Measurements from ENCODE around the gene KIRREL1.

DNA sequence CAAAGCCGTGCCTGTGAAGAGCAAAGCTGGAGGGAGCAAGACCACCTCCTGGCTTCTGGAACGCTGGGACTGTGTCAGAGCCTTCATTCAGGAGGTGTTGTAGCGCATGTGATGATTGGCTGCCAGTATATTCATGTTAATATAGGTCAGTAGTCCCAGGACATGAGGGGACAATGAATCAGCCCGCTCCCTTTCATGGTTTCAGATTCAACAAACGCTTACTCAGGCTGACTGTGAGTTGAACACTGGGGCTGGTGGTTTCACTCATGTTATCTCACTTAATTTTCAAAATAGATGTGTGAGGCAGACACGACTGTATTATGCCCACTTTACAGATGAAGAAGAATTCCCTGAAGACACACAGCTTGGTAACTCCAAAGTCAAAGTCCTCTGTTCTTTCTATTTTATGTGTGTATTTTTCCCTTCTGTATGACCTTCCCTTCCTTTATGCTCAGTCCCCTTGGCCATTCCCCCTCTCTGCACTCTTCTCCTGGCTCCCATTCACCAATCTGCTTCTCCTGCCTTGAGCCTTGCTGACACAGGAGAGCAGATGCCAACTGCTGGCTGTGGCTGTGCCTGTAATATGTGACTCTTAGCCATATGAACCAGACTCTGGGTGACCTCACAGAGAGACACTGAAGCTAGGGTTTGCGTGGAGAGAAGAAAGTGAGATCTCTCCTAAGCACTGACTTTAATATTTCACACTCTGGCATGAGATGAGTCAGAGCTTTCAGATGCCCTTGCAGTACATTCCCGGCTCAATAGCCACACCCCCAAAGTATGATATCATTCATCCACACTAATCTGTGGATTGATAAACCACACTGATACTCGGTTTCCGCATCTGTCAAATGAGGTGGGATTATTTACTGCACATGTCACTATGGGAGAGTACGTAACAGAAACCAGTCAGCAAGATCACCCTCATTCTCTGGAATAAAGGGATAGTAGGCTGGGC, 31.4 kb upstream of the KIRREL1 start:
- TF ChIP-seq EP300 (IDR thresholded peaks at IDR 0.05; ENCODE audit: borderline replicate concordance in 1 of 2, low read depth in 2 of 2, low read length in 2 of 2) (no peak), ZNF274 (IDR thresholded peaks at IDR 0.05; ENCODE audit: borderline replicate concordance, extremely low read depth, low read length) (no peak), POLR2AphosphoS5 (IDR thresholded peaks at IDR 0.05; ENCODE audit: low read depth, low read length) (no peak), EZH2 (IDR thresholded peaks at IDR 0.05; ENCODE audit: low read depth, low read length, severe bottlenecking) (no peak), SRF (IDR thresholded peaks at IDR 0.05; ENCODE audit: low read depth, low read length) (no peak), CREB1 (IDR thresholded peaks at IDR 0.05) (no peak)
- TF ChIP-seq, protein P1, sequence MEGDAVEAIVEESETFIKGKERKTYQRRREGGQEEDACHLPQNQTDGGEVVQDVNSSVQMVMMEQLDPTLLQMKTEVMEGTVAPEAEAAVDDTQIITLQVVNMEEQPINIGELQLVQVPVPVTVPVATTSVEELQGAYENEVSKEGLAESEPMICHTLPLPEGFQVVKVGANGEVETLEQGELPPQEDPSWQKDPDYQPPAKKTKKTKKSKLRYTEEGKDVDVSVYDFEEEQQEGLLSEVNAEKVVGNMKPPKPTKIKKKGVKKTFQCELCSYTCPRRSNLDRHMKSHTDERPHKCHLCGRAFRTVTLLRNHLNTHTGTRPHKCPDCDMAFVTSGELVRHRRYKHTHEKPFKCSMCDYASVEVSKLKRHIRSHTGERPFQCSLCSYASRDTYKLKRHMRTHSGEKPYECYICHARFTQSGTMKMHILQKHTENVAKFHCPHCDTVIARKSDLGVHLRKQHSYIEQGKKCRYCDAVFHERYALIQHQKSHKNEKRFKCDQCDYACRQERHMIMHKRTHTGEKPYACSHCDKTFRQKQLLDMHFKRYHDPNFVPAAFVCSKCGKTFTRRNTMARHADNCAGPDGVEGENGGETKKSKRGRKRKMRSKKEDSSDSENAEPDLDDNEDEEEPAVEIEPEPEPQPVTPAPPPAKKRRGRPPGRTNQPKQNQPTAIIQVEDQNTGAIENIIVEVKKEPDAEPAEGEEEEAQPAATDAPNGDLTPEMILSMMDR (IDR thresholded peaks at IDR 0.05; ENCODE audit: control extremely low read depth in 1 of 3, insufficient read depth in 1 of 3, low read depth in 1 of 3, low read length in 3 of 3) = no peak
- TF ChIP-seq, protein P2, sequence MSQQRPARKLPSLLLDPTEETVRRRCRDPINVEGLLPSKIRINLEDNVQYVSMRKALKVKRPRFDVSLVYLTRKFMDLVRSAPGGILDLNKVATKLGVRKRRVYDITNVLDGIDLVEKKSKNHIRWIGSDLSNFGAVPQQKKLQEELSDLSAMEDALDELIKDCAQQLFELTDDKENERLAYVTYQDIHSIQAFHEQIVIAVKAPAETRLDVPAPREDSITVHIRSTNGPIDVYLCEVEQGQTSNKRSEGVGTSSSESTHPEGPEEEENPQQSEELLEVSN (IDR thresholded peaks at IDR 0.05) = no peak
- TF ChIP-seq, protein P3, sequence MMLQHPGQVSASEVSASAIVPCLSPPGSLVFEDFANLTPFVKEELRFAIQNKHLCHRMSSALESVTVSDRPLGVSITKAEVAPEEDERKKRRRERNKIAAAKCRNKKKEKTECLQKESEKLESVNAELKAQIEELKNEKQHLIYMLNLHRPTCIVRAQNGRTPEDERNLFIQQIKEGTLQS (IDR thresholded peaks at IDR 0.05; ENCODE audit: insufficient read depth, low read depth, low read length) = no peak
